Esophagus squamous epithelium (tissue), 5 donors: ENCODE measurements around the gene FAM20A. TPM values are rescaled to one million over a fixed set of nuclear protein-coding genes. Genes with fewer than 3 reads are reported as not detected.

Experiments
- DNase-seq: peaks from one replicate; lab custom pipeline; 2025; lab: John Stamatoyannopoulos, UW
- H3K27ac ChIP-seq, 4 donors: fragments of 200-600 bp; sonication (generic); one replicate each; pipeline ENCODE4 v1.5.1; 2016 to 2019; ENCODE audit warnings: mild to moderate bottlenecking in 1 of 4
- H3K27me3 ChIP-seq, 4 donors: fragments of 200-600 bp; sonication (generic); 1 replicate in 3 of 4; 2 replicates in 1 of 4; pipeline versions ENCODE4 v1.5.1 to v1.6.0; 2017 to 2021; ENCODE audit warnings: antibody characterized with exemption in 1 of 4
- H3K36me3 ChIP-seq, 3 donors: fragments of 200-600 bp; sonication (generic); one replicate each; pipeline ENCODE4 v1.5.1; 2016 to 2019
- H3K4me1 ChIP-seq, 3 donors: fragments of 200-600 bp; sonication (generic); one replicate each; pipeline ENCODE4 v1.5.1; 2017 to 2019
- H3K4me3 ChIP-seq, 4 donors: fragments of 200-600 bp; sonication (generic); 1 replicate in 3 of 4; 2 replicates in 1 of 4; pipeline ENCODE4 v1.5.1; 2016 to 2019; ENCODE audit warnings: mild to moderate bottlenecking in 2 of 4, moderate library complexity in 1 of 4
- H3K9me3 ChIP-seq, 3 donors: fragments of 200-600 bp; sonication (generic); one replicate each; pipeline ENCODE4 v1.5.1; 2016 to 2019
- CTCF ChIP-seq, 6 experiments: fragments of 450-650 bp in 4 of 6; fragments of 200-600 bp in 2 of 6; sonication (generic) in 2 of 6; IDR thresholded peaks; one replicate each; pipeline ENCODE4 v1.5.1; 2016 to 2019; ENCODE audit warnings: antibody characterized with exemption in 6 of 6, mild to moderate bottlenecking in 4 of 6, moderate library complexity in 4 of 6
- POLR2A ChIP-seq, 4 donors: fragments of 450-650 bp; IDR thresholded peaks; one replicate each; pipeline ENCODE4 v1.6.1; 2017; ENCODE audit warnings: antibody characterized with exemption in 4 of 4, mild to moderate bottlenecking in 4 of 4, moderate library complexity in 3 of 4
- WGBS, 2 donors: methylation state at CpG; one replicate each; pipeline ENCODE4 v1.1.5; 2018; 5-methylcytosine and 5-hydroxymethylcytosine counted together
- intact Hi-C: fragments of 100-400 bp; cut with DNase I; formaldehyde crosslinking; loops from one replicate; pipeline ENCODE4 v1.15.0; 2022
- total RNA-seq, 4 donors: library from RNA; depleted of rRNA; stranded (reverse); fragments of >200 nt; gene quantifications; one replicate each; pipeline ENCODE4 v1.1.0, GENCODE V29; 2016
- donor health status: DM: yes; HTN: yes; CAD: no.

The FAM20A gene
- total RNA-seq, 4 donors from 2014 or later: 4.0 to 15.3 (median 7.8) TPM

DNA sequence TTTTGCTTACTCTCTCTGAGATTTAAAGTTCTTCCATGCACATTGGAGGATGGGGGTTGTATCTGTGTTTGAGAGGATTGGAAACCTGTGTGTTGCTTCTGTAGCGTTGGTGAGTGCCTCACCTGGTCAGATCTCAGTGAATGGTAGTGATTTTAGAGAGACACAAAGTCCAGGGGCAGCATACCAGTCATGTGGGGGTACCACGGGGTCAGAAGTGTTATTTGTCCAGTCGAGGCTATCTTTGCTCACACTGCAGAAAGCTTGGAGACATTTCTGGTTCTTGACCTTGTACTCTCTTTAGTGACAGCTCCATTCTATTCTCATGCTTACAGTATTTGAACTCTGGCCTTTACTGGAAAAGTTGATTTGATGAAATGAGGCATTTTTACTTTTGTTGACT is 65.2 kb downstream of the FAM20A start:
- 71 to 81% methylated on average over 3 of the region's 3 CpGs for WGBS, 2 donors
- no peak for TF ChIP-seq POLR2A (IDR thresholded peaks at IDR 0.05)
- TF ChIP-seq CTCF (IDR thresholded peaks at IDR 0.05): no peak
- no peak overlapping the region for H3K27ac ChIP-seq
- DNase-seq: no peak
- no peaks in the 10 kb centered on the region for H3K27me3 ChIP-seq
- peaks cover 5 to 100% (median 10%) of the 10 kb centered on the region in 3 donors for H3K36me3 ChIP-seq
- intact Hi-C loops: loop anchor here (5.0 kb wide), 1 partner anchor 76 kb away; no protein-coding TSS in a partner anchor
- H3K4me1 ChIP-seq: peaks cover 0 to 10% (median 0%) of the 10 kb centered on the region in 3 donors
- no peak overlapping the region for H3K4me3 ChIP-seq
- no peaks in the 10 kb centered on the region for H3K9me3 ChIP-seq

DNA sequence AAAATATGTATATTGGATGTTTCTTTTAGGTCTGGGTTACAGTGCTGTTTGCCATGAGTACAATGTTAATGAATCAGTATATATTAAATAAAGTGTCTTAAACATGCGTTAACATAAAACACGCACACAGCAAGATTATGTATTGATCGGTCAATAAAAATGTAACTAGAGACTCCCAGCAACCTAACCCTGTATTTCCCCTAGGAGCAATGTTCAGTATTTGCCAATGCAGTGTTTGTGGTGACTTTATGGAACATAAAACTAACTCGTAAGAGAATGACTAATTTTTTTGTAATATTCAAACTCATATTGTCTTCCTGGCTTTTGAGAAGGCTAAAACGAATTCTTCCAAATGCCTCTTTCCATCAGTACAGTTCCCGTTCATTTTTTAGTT is 66.5 kb downstream of the FAM20A start:
- Histone ChIP-seq H3K4me3 (no peak overlapping the region), H3K36me3 (peaks cover 7 to 100% (median 19%) of the 10 kb centered on the region in 3 donors), H3K9me3 (no peaks in the 10 kb centered on the region), H3K27ac (no peak overlapping the region), H3K27me3 (no peaks in the 10 kb centered on the region), H3K4me1 (peaks cover 0 to 8% (median 0%) of the 10 kb centered on the region in 3 donors)
- intact Hi-C loops: loop anchor here (5.0 kb wide), 1 partner anchor 78 kb away; no protein-coding TSS in a partner anchor
- no peak for DNase-seq
- TF ChIP-seq CTCF (IDR thresholded peaks at IDR 0.05): no peak
- no peak for TF ChIP-seq POLR2A (IDR thresholded peaks at IDR 0.05)
- 82 to 85% methylated on average over 6 of the region's 6 CpGs for WGBS, 2 donors

DNA sequence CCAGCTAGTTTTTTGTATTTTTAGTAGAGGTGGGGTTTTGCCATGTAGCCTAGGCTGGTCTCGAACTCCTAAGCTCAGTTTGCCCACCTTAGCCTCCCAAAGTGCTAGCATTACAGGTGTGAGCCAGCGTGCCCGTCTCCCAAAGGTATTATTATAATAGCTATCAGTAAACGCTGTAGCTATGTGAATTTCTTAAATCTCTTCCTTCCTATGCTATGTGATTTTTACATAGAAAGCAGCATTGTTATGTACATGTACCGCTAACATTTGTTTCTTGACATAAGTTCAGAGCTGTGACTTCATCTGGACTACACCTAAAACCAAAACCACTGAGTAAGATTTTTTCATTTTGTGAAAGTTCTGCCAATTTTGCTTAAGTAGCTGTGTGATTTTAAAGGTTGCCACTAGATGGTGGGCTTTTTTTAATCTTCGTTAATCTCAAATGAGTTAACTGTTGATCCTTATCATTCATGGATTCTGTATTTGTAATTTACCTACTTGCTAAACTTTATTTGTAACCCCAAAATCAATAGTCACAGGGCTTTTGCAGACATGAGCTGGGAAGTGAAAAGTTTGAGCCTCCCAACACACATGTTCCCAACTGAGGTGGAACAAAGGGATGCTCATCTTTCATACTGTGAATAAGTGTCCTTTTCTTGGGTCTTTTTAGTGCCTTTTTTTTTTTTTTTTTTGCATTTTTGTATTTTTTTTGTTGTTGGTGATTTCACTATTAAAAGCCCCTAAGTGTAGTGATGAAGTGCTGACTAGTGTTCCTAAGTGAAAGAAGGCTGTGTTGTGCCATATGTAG is 67.1 kb downstream of the FAM20A start:
- Histone ChIP-seq H3K4me3 (no peak overlapping the region), H3K27ac (no peak overlapping the region), H3K9me3 (no peaks in the 10 kb centered on the region), H3K36me3 (peaks cover 13 to 100% (median 24%) of the 10 kb centered on the region in 3 donors), H3K27me3 (no peaks in the 10 kb centered on the region), H3K4me1 (peaks cover 0 to 3% (median 0%) of the 10 kb centered on the region in 3 donors)
- no peak for DNase-seq
- intact Hi-C loops: no loop called here
- WGBS, 2 donors: 61 to 67% methylated on average over 6 of the region's 6 CpGs
- peak in 4 of 6 experiments; percentile 21 to 52 (median 41) for TF ChIP-seq CTCF (IDR thresholded peaks at IDR 0.05)
- TF ChIP-seq POLR2A (IDR thresholded peaks at IDR 0.05): no peak

- TF ChIP-seq CTCF (IDR thresholded peaks at IDR 0.05): no peak
- TF ChIP-seq POLR2A (IDR thresholded peaks at IDR 0.05): no peak
- intact Hi-C loops: no loop called here
- H3K36me3 ChIP-seq: peaks cover 13 to 100% (median 25%) of the 10 kb centered on the region in 3 donors
Observed at GRCh38 chr17:68532826-68533225, 68.3 kb downstream of the FAM20A start.

GRCh38 chr17:68531252-68531651 is 69.9 kb downstream of the FAM20A start:
- Histone ChIP-seq H3K9me3 (no peaks in the 10 kb centered on the region), H3K4me3 (no peak overlapping the region), H3K4me1 (peaks cover 0 to 3% (median 0%) of the 10 kb centered on the region in 3 donors), H3K27ac (no peak overlapping the region), H3K27me3 (no peaks in the 10 kb centered on the region), H3K36me3 (peaks cover 13 to 100% (median 20%) of the 10 kb centered on the region in 3 donors)
- DNase-seq: no peak
- no peak for TF ChIP-seq CTCF (IDR thresholded peaks at IDR 0.05)
- WGBS, 2 donors: 89 to 93% methylated on average over 4 of the region's 4 CpGs
- intact Hi-C loops: no loop called here

More at GRCh38 chr17:68532826-68533225, 68.3 kb downstream of the FAM20A start:
- no peak overlapping the region for H3K4me3 ChIP-seq
- DNase-seq: no peak
- peaks cover 0 to 3% (median 0%) of the 10 kb centered on the region in 3 donors for H3K4me1 ChIP-seq
- 60 to 68% methylated on average over 3 of the region's 3 CpGs for WGBS, 2 donors
- H3K27ac ChIP-seq: no peak overlapping the region
- no peaks in the 10 kb centered on the region for H3K27me3 ChIP-seq
- H3K9me3 ChIP-seq: no peaks in the 10 kb centered on the region
